ENCODE results near the gene DDX25.
"Not testable (repeated sequence)": the region's sequence is repeated elsewhere in the genome, so short reads cannot be mapped to it uniquely, and the experiment has no call there.

Gene DDX25

DNA sequence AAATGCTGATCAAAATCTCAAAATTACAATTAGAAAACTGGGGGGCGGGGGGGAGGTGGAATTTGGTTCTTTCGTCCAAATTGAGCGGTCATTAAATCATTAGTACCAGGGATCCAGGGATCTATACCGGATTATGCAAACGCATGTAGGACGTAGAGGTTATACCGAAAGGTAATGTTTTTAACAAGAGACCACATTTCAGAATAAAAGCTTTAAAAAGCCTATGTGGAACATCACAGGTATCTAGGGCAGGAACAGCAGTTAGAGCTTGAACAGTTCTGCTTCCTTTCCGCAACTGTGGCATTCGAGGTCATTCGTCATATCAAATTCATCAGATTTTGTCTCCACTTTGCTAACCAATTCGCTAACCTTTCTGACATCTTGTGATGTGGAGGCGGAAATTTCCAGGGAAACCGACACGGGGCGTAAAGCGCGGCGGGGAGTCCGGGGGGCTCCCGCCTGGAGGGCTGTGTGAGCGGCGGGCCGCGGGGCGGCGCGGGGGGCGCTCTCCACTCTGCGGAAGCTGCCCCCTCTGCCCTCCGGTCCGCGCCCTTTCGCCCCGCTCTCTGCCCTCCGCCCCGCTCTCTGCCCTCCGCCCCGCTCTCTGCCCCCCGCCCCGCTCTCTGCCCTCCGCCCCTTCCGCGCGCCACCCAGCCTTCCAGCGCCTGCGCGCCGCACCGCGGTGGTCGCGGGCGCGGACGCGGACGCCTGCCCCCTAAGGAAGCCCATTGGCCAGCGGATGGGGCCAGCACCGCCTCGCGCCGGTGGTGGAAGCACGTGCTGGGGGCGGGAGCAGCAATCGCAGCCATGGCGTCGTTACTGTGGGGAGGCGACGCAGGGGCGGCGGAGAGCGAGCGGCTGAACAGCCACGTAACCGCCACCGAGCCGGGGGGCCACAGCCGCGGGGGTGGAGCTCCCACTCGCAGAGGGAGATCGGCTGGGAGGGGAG lies at the start of gene DDX25:
DDX25 (plus strand) TSS at position 798 of the 949 bp plus-strand sequence; CDS start at position 808, 10 bp downstream.
- TF ChIP-seq, protein P1, sequence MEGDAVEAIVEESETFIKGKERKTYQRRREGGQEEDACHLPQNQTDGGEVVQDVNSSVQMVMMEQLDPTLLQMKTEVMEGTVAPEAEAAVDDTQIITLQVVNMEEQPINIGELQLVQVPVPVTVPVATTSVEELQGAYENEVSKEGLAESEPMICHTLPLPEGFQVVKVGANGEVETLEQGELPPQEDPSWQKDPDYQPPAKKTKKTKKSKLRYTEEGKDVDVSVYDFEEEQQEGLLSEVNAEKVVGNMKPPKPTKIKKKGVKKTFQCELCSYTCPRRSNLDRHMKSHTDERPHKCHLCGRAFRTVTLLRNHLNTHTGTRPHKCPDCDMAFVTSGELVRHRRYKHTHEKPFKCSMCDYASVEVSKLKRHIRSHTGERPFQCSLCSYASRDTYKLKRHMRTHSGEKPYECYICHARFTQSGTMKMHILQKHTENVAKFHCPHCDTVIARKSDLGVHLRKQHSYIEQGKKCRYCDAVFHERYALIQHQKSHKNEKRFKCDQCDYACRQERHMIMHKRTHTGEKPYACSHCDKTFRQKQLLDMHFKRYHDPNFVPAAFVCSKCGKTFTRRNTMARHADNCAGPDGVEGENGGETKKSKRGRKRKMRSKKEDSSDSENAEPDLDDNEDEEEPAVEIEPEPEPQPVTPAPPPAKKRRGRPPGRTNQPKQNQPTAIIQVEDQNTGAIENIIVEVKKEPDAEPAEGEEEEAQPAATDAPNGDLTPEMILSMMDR (IDR thresholded peaks at IDR 0.05; ENCODE audit: low read depth, low read length), result no peak
- no peak for DNase-seq (ENCODE audit: extremely low read depth, low read depth)

DNA sequence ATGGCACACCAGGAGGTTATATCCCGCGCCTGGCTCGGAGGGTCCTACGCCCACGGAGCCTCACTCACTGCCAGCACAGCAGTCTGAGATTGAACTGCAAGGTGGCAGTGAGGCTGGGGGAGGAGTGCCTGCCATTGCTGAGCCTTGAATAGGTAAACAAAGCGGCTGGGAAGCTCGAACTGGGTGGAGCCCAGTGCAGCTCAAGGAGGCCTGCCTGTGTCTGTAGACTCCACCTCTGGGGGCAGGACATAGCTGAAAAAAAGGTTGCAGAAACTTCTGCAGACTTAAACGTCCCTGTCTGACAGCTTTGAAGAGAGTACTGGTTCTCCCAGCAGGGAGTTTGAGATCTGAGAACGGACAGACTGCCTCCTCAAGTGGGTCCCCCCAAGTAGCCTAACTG lies 46.6 kb upstream of the DDX25 start:
- not testable (repeated sequence) for DNase-seq (ENCODE audit: extremely low read depth, low read depth)

DNA sequence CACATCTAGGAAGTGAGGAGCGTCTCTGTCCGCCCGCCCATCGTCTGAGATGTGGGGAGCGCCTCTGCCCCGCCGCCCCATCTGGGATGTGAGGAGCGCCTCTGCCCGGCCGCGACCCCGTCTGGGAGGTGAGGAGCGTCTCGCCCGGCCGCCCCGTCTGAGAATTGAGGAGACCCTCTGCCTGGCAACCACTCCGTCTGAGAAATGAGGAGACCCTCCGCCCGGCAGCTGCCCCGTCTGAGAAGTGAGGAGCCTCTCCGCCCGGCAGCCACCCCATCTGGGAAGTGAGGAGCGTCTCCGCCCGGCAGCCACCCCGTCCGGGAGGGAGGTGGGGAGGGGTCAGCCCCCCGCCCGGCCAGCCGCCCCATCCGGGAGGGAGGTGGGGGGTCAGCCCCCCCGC lies 41.5 kb upstream of the DDX25 start:
- DNase-seq (ENCODE audit: extremely low read depth, low read depth), result not testable (repeated sequence)

DNA sequence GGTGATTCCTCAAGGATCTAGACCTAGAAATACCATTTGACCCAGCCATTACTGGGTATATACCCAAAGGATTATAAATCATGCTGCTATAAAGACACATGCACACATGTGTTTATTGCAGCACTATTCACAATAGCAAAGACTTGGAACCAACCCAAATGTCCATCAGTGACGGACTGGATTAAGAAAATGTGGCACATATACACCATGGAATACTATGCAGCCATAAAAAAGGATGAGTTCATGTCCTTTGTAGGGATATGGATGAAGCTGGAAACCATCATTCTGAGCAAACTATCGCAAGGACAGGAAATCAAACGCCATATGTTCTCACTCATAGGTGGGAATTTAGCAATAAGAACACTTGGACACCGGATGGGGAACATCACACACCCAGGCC lies 39.0 kb upstream of the DDX25 start:
- DNase-seq (ENCODE audit: extremely low read depth, low read depth), result not testable (repeated sequence)

DNA sequence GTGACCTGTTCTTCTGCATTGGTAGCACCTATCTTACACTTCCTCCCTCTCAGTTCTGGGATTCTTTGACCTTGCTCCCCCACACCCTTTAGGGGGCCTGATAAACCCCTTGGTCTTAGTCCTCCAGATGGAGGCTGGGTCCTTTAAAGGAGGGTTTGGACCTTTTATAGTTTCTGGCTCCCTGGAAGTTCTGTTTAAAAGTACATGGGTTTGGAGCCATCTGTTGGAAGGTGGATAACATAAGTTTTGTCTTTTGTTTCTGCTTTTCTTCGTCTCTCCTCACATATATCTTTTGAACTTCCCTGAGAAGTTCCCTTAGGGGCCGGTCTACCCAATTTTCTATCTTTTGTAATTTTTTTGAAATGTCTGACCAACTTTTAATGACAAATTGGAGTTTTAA lies 34.8 kb upstream of the DDX25 start:
- no peak for DNase-seq (ENCODE audit: extremely low read depth, low read depth)
- TF ChIP-seq, protein P1 (IDR thresholded peaks at IDR 0.05; ENCODE audit: low read depth, low read length), result no peak

DNA sequence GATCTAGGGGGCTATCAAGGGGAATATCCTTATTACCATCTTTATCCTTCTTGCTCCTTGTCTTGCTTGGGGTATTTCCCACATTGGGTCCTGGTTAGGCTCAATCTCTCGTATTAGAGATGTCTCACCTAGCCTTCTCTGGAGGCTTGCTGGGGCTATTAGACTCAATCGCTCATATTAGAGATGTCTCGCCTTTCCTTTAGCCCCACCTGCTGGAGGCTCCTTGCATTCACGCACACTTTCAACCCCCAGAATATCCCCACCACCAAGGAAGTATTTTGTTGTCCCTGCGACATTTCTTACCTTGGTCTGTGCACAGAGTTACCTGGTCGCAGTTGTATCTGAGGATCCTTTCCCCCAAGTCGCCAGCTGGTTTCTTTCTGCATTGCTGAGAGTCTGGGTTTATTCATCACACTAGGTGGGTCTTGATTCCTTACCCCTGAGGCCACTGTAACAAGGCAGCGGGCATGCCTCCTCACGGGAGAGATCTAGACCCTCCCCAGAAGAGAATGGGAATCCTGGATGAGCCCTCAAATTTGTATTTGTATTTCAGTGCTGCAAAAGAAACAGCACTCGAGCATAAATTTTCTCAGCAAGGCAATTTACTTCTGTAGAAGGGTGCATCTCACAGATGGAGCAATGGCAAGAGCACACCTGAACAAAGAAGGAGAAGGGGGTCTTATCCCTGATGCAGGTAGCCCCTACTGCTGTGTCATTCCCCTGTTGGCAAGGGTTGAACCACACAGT lies 32.7 kb upstream of the DDX25 start:
- TF ChIP-seq, protein P1 (IDR thresholded peaks at IDR 0.05; ENCODE audit: low read depth, low read length), result peak; percentile 48
- DNase-seq (ENCODE audit: extremely low read depth, low read depth), result no peak

DNA sequence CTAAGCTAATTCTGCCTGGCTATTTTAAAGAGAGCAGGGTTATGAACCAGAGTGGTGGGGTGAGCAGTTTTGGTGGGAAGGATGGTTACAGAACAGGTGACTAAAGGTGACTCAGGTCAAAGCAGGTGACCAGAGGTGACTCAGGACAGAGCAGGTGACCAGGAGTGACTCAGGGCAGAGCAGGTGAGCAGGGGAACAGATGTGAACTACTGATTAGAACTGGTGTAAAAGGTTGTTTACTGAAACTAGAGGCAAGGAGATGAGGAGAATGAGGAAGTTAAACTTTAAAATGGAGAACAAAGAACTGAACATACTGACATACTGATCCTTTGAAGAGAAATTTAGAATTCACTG lies 32.2 kb upstream of the DDX25 start:
- TF ChIP-seq, protein P1 (IDR thresholded peaks at IDR 0.05; ENCODE audit: low read depth, low read length), result no peak
- DNase-seq (ENCODE audit: extremely low read depth, low read depth), result no peak

DNA sequence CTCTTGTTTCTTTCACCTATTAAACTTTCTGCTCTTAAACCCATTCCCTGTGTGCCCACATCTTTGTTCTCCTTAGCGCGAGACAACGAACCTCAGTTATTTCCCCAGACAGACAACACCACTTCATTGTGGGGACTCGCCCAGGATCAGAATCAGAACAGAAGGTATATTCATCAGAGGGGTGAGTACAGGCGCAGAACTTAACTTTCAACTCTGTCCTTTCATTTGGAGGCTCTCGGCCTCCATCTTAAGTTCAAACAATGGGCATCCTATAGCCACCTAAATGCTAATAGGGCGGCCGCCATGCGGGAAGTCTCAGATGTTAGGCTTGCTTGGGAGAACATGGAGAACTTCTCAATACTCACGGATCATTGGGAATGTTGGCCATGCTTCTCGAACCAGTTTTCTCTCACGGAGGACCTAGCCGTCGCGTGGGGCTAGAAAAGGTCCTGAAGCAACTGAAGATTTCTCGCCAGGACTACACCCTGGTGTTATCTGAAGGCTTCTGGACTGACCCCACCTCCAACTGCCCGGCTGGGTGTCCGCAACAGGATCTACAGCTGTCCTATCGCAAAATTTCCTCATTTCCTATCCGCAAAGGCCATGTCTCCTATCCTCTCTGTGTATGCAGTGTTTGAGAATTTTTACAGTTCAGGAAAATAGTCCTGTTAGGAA lies 30.3 kb upstream of the DDX25 start:
- no peak for DNase-seq (ENCODE audit: extremely low read depth, low read depth)
- TF ChIP-seq, protein P1 (IDR thresholded peaks at IDR 0.05; ENCODE audit: low read depth, low read length), result no peak

Data from AG09319 (cell line).